HG03103 (cell line): Measurements from ENCODE around the gene FBRSL1.
"Not testable (repeated sequence)": the region's sequence is repeated elsewhere in the genome, so short reads cannot be mapped to it uniquely, and the experiment has no call there.

Source experiments
- ATAC-seq: cut with Tn5 transposase; IDR thresholded peaks from one replicate; pipeline ENCODE4 v1.9.1; 2021; ENCODE audit warnings: low read depth; ENCODE audit not compliant: unreplicated experiment

Gene FBRSL1

GRCh38 chr12:132489602-132490266 lies at the start of gene FBRSL1:
TSS of gene FBRSL1 (plus strand) at chr12:132490151.
- peak; percentile 49 for ATAC-seq

- ATAC-seq = not testable (repeated sequence)
These were observed 49.5 kb upstream of the FBRSL1 start for GRCh38 chr12:132440420-132440819.

GRCh38 chr12:132441871-132442863 lies 47.8 kb upstream of the FBRSL1 start:
- no peak for ATAC-seq

- no peak for ATAC-seq
These were observed 46.9 kb upstream of the FBRSL1 start for GRCh38 chr12:132443091-132443490.

GRCh38 chr12:132444283-132444682 lies 45.7 kb upstream of the FBRSL1 start:
- ATAC-seq = no peak

- no peak for ATAC-seq
These were observed 44.7 kb upstream of the FBRSL1 start for GRCh38 chr12:132444957-132445883.

GRCh38 chr12:132445884-132446632 lies 43.9 kb upstream of the FBRSL1 start:
- ATAC-seq = no peak

GRCh38 chr12:132446633-132447326 lies 43.2 kb upstream of the FBRSL1 start:
- ATAC-seq = no peak

GRCh38 chr12:132447327-132447720 lies 42.6 kb upstream of the FBRSL1 start:
- no peak for ATAC-seq

GRCh38 chr12:132447731-132448462 lies 42.1 kb upstream of the FBRSL1 start:
- no peak for ATAC-seq

GRCh38 chr12:132448463-132448820 lies 41.5 kb upstream of the FBRSL1 start:
- ATAC-seq = no peak

GRCh38 chr12:132449565-132450417 lies 40.2 kb upstream of the FBRSL1 start:
- ATAC-seq = peak; percentile 76

GRCh38 chr12:132450418-132451171 lies 39.4 kb upstream of the FBRSL1 start:
- no peak for ATAC-seq

- no peak for ATAC-seq
These were observed 38.6 kb upstream of the FBRSL1 start for GRCh38 chr12:132451172-132451835.

GRCh38 chr12:132451836-132452195 lies 38.1 kb upstream of the FBRSL1 start:
- ATAC-seq = no peak

GRCh38 chr12:132452596-132453350 lies 37.2 kb upstream of the FBRSL1 start:
- ATAC-seq = no peak
